Epithelial cell of proximal tubule (primary cell): ENCODE measurements around the gene ATG10. TPM values are rescaled to one million over a fixed set of nuclear protein-coding genes. Genes with fewer than 3 reads are reported as not detected.

Experiments
- DNase-seq: peaks from one replicate; pipeline ENCODE4 v3.0.0-alpha.2; 2011; ENCODE audit warnings: low read depth
- H3K4me3 ChIP-seq: 2 replicates; pipeline ENCODE4 v1.5.1; 2011; ENCODE audit warnings: low read depth, mild to moderate bottlenecking, low read length
- CTCF ChIP-seq: conservative IDR thresholded peaks from 2 replicates; pipeline ENCODE4 v1.5.1; 2012; ENCODE audit warnings: low read depth, mild to moderate bottlenecking, low read length
- total RNA-seq: library from RNA; depleted of rRNA; stranded (reverse); fragments of >200 nt; gene quantifications from 2 replicates; pipeline ENCODE4 v1.2.3, GENCODE V29; 2015

ATG10 gene
- total RNA-seq, 1 donor from 2014 or later = 20.9 TPM

DNA sequence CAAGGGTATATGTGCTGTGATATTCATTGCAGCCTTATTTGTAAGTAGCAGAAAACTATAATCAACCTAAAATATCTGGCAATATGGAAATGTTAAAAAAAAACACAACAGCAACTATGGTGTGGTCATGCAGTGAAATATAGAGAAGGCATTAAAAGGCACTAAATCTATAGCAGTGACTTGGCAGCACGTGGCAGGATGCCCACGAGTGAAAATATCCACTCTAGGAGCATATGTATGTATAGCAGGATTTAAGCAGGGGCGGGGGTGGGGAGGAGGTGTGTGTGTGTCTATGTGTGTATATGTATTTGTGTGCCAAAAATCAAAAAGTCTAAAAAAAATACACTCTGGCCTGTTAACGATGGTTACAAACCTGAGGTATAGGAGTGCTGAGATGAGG is 190.8 kb downstream of the ATG10 start:
- no peak overlapping the region for H3K4me3 ChIP-seq
- no peak for TF ChIP-seq CTCF
- DNase-seq = no peak

DNA sequence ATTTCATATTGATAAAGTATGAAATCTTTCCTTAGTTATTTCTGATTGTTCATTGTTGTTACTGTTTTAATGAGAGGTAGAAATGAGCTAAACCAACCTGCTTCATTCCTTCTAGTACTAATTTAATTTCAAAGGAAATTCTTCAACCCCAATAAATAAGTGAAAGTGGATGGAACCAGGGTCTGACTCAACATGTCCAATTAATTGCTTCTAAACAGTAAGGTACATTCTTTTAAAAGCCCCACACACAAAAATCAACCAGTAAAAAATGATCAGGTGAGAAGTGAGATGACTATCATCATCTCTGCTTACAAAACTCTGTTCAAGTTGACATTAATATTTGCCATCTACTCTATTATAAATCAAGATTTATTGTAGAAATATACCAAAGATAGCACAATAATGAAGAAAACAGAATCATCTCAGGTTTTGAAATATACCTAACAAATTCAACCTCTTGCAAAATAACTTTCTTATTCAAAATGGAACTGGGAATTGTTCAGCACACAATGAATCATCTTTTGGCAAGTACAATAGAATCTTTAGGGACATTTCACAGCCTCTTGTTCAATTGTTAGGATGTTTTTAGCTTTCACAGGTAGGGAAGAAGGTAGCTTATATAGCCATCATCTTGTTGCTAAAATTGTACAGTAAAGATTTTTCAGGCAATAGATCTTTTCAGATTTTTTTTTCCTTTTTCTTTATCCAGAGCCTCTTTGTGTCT is 191.8 kb downstream of the ATG10 start:
- no peak for TF ChIP-seq CTCF
- no peak overlapping the region for H3K4me3 ChIP-seq
- peak; percentile 81 for DNase-seq

- H3K4me3 ChIP-seq = peak overlapping the region; percentile 36
- no peak for TF ChIP-seq CTCF
- peak; percentile 86 for DNase-seq
Measured at GRCh38 chr5:82164176-82164976, 192.6 kb downstream of the ATG10 start.

- no peak overlapping the region for H3K4me3 ChIP-seq
- TF ChIP-seq CTCF = no peak
- DNase-seq = no peak
Measured at GRCh38 chr5:82164977-82165713, 193.3 kb downstream of the ATG10 start.

- no peak overlapping the region for H3K4me3 ChIP-seq
- TF ChIP-seq CTCF = peak; percentile 86
- DNase-seq = peak; percentile 88
Measured at GRCh38 chr5:82165740-82166530, 194.1 kb downstream of the ATG10 start.

GRCh38 chr5:82167372-82167935 is 195.6 kb downstream of the ATG10 start:
- no peak for TF ChIP-seq CTCF
- no peak for DNase-seq
- H3K4me3 ChIP-seq = no peak overlapping the region
